Spleen (tissue), 11 donors: ENCODE data around the gene WWP2. TPM values are rescaled to one million over a fixed set of nuclear protein-coding genes. Genes with fewer than 3 reads are reported as not detected.
"Not testable (repeated sequence)": the region's sequence is repeated elsewhere in the genome, so short reads cannot be mapped to it uniquely, and the experiment has no call there.

Experiments
- DNase-seq: peaks from one replicate; pipeline ENCODE4 v3.0.0-alpha.2; 2020
- H3K27ac ChIP-seq, 8 donors: fragments of 200-600 bp; sonication (generic) in 7 of 8; 1 replicate in 4 of 8; 2 replicates in 4 of 8; pipeline versions ENCODE4 v1.5.0 to v1.8.0; 2016 to 2021; ENCODE audit warnings: inconsistent platforms in 4 of 8, mild to moderate bottlenecking in 4 of 8, moderate library complexity in 1 of 8
- H3K27me3 ChIP-seq, 7 donors: fragments of 200-600 bp; sonication (generic) in 6 of 7; replicated peaks in 1 of 7; 1 replicate in 4 of 7; 2 replicates in 3 of 7; pipeline versions ENCODE4 v1.5.0 to v1.8.0; 2016 to 2021; ENCODE audit warnings: inconsistent platforms in 3 of 7, mild to moderate bottlenecking in 1 of 7
- H3K36me3 ChIP-seq, 6 donors: fragments of 200-600 bp; sonication (generic) in 5 of 6; 1 replicate in 4 of 6; 2 replicates in 2 of 6; pipeline versions ENCODE4 v1.5.0 to v1.8.0; 2016 to 2021; ENCODE audit warnings: inconsistent platforms in 2 of 6
- H3K4me1 ChIP-seq, 6 donors: fragments of 200-600 bp; sonication (generic) in 5 of 6; 1 replicate in 3 of 6; 2 replicates in 3 of 6; pipeline versions ENCODE4 v1.5.0 to v1.8.0; 2016 to 2021; ENCODE audit warnings: inconsistent platforms in 3 of 6
- H3K4me3 ChIP-seq, 8 donors: fragments of 200-600 bp; sonication (generic) in 7 of 8; 1 replicate in 4 of 8; 2 replicates in 4 of 8; pipeline versions ENCODE4 v1.5.0 to v1.8.0; 2016 to 2021; ENCODE audit warnings: inconsistent platforms in 4 of 8, mild to moderate bottlenecking in 4 of 8, moderate library complexity in 2 of 8
- H3K9me3 ChIP-seq, 8 donors: fragments of 200-600 bp; sonication (generic) in 7 of 8; 1 replicate in 4 of 8; 2 replicates in 4 of 8; pipeline versions ENCODE4 v1.5.0 to v1.8.0; 2016 to 2021; ENCODE audit warnings: inconsistent platforms in 4 of 8
- POLR2A ChIP-seq, 3 donors: fragments of 450-650 bp; IDR thresholded peaks; one replicate each; pipeline ENCODE4 v1.5.1; 2017; ENCODE audit warnings: antibody characterized with exemption in 3 of 3, mild to moderate bottlenecking in 1 of 3
- POLR2AphosphoS5 ChIP-seq, 3 donors: sonication (generic); formaldehyde crosslinking; IDR thresholded peaks; one replicate each; pipeline ENCODE4 v1.5.1; 2017; ENCODE audit warnings: antibody characterized with exemption in 3 of 3
- WGBS, 5 donors: extraction: QIAGEN DNeasy Blood & Tissue Kit in 3 of 5; methylation state at CpG; one replicate each; pipeline versions ENCODE4 v1.1.5 to v1.1.7; 2013 to 2018; 5-methylcytosine and 5-hydroxymethylcytosine counted together
- intact Hi-C: fragments of 100-400 bp; cut with DNase I; formaldehyde crosslinking; loops from one replicate; pipeline ENCODE4 v1.15.0; 2023; ENCODE audit warnings: low total_unique reads
- polyA plus RNA-seq, 3 donors: library from polyadenylated mRNA; stranded (reverse); fragments of 200-250 nt; gene quantifications; one replicate each; pipeline ENCODE4 v1.2.1, GENCODE V29; 2013
- total RNA-seq, 7 donors: library from RNA; depleted of rRNA in 3 of 7; stranded (reverse); fragments of >200 nt in 3 of 7; fragmentation: NEBNext Ultra II Directional in 4 of 7; extraction: Animal tissue kit (Norgen Biotek cat#: 25700) in 4 of 7; gene quantifications; one replicate each; pipeline versions ENCODE4 v1.1.0 to v1.2.1, GENCODE V29; 2016 to 2021
- TF ChIP-seq, protein P1 (sequence below), 11 experiments: fragments of 200-600 bp in 7 of 11; fragments of 450-650 bp in 4 of 11; sonication (generic) in 4 of 11; IDR thresholded peaks in 8 of 11; conservative IDR thresholded peaks in 3 of 11; 1 replicate in 7 of 11; 2 replicates in 4 of 11; pipeline versions ENCODE4 v1.4.0 to v1.8.0; 2016 to 2021; ENCODE audit warnings: antibody characterized with exemption in 11 of 11, inconsistent platforms in 4 of 11, mild to moderate bottlenecking in 1 of 11
- donor health status: healthy with polysubstance abuse.
- donor health status: DM: no; HTN: no; CAD: no; lungs with moderate emphysema.
- donor health status: DM: no; HTN: no; CAD: no.
- donor health status: Bipolar disorder and iron deficiency.
- donor health status: healthy.
- donor health status: DM: no; HTN: no; CAD: no.
- donor health status: DM: yes; HTN: yes; CAD: no.

The WWP2 gene
- total and polyA plus RNA-seq, 10 donors = 13.7 to 109 (median 67.7) TPM

DNA sequence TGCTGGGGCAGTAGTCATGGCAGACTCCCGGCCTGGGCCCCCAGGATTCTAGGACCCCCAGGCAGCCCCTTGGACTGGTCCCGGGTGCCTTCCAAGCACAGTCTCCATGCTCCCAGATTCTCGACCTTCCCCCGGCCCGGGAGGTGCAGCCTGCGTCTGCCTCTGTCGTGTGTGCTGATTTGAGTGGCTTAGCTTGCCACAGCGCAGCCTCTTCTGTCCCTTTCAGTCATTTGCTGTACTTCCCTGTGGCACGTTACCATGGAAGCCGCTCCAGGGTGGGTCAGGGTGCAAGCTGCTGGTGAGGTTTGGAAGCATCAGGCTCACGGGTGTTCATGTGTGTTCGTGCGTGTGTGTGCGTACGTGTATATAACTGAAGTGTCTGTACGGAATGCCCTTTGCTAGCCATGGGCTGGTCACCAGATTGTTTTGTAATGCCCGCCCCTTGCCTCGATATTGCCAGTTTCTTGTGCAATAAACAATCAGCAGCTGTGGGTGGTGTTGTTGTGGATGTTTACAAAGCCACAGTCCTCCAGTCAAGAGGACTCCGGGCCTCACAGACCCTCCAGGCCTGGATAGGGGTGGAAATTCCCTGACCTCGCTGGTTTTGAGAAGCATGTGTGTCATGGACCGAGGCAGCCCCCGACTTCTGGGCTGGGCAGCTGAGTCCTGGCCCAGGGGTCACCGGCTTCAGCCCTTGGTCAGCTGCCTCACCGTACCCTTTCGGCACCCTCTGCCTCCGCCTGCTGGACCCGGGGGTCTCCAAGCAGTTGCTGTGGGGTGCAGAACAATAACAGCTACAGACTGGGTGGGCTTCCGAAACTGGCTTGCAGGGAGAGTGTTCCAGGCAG is 179.3 kb downstream of the WWP2 start:
- WGBS, 5 donors = 88 to 94% (median 92%) methylated on average over 28 of the region's 28 CpGs
- Histone ChIP-seq H3K4me3 (no peak overlapping the region), H3K9me3 (no peaks in the 10 kb centered on the region), H3K36me3 (peaks cover 0 to 67% (median 58%) of the 10 kb centered on the region in 6 donors), H3K27ac (no peak overlapping the region), H3K27me3 (no peaks in the 10 kb centered on the region), H3K4me1 (no peaks in the 10 kb centered on the region)
- peak; percentile 58 for DNase-seq
- TF ChIP-seq POLR2A (IDR thresholded peaks at IDR 0.05) (no peak), POLR2AphosphoS5 (IDR thresholded peaks at IDR 0.05) (no peak)
- TF ChIP-seq, protein P1, sequence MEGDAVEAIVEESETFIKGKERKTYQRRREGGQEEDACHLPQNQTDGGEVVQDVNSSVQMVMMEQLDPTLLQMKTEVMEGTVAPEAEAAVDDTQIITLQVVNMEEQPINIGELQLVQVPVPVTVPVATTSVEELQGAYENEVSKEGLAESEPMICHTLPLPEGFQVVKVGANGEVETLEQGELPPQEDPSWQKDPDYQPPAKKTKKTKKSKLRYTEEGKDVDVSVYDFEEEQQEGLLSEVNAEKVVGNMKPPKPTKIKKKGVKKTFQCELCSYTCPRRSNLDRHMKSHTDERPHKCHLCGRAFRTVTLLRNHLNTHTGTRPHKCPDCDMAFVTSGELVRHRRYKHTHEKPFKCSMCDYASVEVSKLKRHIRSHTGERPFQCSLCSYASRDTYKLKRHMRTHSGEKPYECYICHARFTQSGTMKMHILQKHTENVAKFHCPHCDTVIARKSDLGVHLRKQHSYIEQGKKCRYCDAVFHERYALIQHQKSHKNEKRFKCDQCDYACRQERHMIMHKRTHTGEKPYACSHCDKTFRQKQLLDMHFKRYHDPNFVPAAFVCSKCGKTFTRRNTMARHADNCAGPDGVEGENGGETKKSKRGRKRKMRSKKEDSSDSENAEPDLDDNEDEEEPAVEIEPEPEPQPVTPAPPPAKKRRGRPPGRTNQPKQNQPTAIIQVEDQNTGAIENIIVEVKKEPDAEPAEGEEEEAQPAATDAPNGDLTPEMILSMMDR (IDR thresholded peaks at IDR 0.05 in 8 of 11, conservative IDR thresholded peaks at IDR 0.05 in 3 of 11) = no peak
- intact Hi-C loops = no loop called here

DNA sequence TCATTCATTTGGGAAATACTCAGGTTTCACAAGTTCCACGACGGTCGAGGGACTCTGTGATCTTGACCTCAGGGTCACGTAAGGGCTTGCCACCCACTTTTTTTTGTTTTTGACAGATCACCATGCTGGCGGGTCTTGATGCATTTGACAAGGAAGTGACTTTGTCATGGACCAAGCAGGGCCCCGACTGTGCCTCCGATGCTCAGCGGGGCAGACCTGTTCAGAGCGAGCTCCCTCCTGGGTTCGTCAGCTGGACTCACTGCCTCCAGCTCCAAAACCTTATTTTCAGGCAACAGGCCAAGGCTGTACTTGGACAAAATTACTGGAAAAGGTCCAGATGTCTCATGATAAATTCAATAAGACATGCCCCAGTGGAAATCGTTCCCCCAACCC is 180.0 kb downstream of the WWP2 start:
- H3K4me1 ChIP-seq = no peaks in the 10 kb centered on the region
- peaks cover 0 to 61% (median 52%) of the 10 kb centered on the region in 6 donors for H3K36me3 ChIP-seq
- no peaks in the 10 kb centered on the region for H3K9me3 ChIP-seq
- H3K27me3 ChIP-seq = no peaks in the 10 kb centered on the region
- TF ChIP-seq POLR2A (IDR thresholded peaks at IDR 0.05) = no peak
- TF ChIP-seq, protein P1 (IDR thresholded peaks at IDR 0.05 in 8 of 11, conservative IDR thresholded peaks at IDR 0.05 in 3 of 11) = no peak
- no peak for TF ChIP-seq POLR2AphosphoS5 (IDR thresholded peaks at IDR 0.05)
- 77 to 89% (median 81%) methylated on average over 8 to 11 of the region's 11 CpGs for WGBS, 5 donors
- DNase-seq = no peak
- H3K4me3 ChIP-seq = no peak overlapping the region
- intact Hi-C loops = no loop called here
- H3K27ac ChIP-seq = no peak overlapping the region

DNA sequence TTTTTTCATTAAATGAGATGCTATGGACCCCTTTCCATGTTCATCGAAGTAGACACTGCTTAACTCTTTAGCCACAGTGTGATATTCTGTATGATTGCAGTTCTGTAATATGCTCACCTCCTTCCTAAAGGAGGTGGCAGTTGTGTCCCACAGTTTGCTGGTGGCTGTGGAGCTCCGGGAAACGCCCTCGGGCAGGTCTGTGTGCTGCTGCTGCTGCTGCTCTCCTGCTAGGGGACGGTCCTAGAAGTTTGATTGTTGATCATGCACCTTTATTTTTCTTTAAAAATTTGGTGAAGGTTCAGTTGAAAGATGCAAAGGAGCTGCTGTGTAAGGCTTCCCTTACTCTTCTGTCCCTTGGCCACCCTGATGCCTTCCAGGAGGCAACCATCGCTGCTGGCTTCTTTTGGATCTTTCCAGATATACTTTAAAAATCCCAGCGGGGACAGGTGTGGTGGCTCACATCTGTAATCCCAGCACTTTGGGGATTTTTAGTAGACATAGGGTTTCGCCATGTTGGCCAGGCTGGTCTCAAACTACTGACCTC is 180.6 kb downstream of the WWP2 start:
- no peak for DNase-seq
- no peaks in the 10 kb centered on the region for H3K27me3 ChIP-seq
- H3K36me3 ChIP-seq = peaks cover 0 to 55% (median 46%) of the 10 kb centered on the region in 6 donors
- intact Hi-C loops = no loop called here
- 81 to 94% (median 94%) methylated on average over 8 of the region's 8 CpGs for WGBS, 5 donors
- TF ChIP-seq, protein P1 (IDR thresholded peaks at IDR 0.05 in 8 of 11, conservative IDR thresholded peaks at IDR 0.05 in 3 of 11) = no peak
- H3K4me3 ChIP-seq = no peak overlapping the region
- H3K9me3 ChIP-seq = no peaks in the 10 kb centered on the region
- H3K27ac ChIP-seq = no peak overlapping the region
- no peaks in the 10 kb centered on the region for H3K4me1 ChIP-seq

DNA sequence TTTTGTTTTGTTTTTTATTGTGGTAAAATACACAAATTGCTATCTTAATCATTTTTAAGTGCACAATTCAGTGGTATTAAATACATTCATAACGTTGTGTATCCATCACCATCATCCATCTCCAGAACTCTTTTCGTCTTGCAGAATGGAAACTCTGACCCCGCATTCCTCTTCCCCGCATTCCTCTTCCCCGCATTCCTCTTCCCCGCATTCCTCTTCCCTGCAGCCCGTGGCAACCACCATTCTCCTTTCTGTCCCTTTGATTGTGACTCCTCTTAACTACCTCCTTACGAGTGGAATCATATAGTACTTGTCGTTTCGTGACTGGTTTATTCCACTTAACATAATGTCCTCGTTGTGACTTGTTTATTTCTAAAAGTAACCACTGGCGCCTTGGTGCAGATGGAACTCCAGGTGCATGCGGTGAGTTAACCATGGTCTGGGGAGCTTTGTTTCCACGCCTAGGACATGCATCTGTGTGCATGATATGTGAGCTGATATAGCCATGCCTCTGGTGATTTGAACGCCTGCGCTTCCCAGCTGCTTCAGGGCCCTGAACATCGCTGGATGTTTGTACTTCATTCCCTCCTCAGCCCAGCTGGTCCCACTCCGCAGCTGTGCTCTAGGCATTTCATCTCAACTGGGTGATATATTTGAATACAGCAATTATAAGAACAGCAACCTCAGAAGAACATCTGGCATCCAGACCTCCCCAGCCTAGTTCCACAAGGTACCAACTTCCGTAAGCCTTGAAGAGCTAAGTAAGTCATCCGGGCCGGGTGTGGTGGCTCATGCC is 181.3 kb downstream of the WWP2 start:
- intact Hi-C loops, H3K27ac ChIP-seq: not testable (repeated sequence)

DNA sequence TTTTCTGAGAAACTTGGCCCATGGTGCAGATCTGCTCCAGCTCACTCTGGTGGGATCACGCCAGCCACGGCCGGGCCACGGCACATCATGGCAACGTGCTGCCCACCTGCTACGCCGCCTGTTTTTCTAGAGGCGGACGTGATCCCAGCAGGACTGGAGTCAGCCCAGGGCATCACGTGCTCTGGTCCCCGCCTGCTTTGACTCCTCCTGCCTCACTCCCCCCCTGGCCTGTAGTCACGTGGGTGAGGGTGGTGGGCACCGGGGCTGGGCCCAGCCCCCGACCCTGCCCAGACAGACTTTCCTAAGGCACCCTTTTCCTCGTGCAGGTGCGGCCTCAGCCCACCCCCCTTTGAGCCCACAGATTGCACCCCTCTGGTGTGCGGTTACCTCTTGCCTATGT is 188.3 kb downstream of the WWP2 start:
- 100% methylated on average over 1 of the region's 17 CpGs; no CpG with 5 or more reads in 4 of the 5 donors for WGBS, 5 donors

More for the DNA sequence above, 181.3 kb downstream of the WWP2 start:
- H3K4me1 ChIP-seq, H3K27me3 ChIP-seq, H3K9me3 ChIP-seq, H3K4me3 ChIP-seq, DNase-seq: not testable (repeated sequence)
- 80 to 91% (median 90%) methylated on average over 15 to 17 of the region's 21 CpGs for WGBS, 5 donors
- peaks cover 0 to 48% (median 38%) of the 10 kb centered on the region in 6 donors for H3K36me3 ChIP-seq

DNA sequence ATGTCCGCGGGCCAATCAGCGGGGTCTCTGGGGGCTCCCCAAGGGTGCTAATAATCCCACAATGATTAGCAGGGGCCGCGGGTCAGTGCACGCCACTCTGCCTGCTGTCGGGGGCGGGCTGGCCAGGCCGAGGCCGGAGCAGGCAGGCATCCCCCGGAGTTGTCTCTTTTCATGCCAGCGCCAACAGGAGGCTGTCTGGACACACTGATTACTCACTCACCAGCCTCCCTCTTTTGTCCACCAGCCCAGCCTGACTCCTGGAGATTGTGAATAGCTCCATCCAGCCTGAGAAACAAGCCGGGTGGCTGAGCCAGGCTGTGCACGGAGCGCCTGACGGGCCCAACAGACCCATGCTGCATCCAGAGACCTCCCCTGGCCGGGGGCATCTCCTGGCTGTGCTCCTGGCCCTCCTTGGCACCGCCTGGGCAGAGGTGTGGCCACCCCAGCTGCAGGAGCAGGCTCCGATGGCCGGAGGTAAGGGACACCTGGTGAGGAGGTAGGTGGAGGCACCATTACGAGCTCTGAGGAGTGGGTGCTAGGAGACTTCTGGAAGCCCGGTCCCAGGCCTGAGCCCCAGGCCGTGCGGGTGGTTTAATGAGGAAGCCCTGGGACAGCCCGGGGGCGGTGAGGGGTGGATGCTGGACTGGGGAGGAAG is 189.0 kb downstream of the WWP2 start, which contains the start of gene CLEC18A:
TSS of gene CLEC18A (plus strand) at position 318 of the 655 bp plus-strand sequence. CDS start at position 351, 33 bp downstream.
- H3K9me3 ChIP-seq, H3K4me3 ChIP-seq, intact Hi-C loops, H3K36me3 ChIP-seq, DNase-seq, H3K27ac ChIP-seq, H3K4me1 ChIP-seq, H3K27me3 ChIP-seq: not testable (repeated sequence)
- 74 to 90% (median 84%) methylated on average over 5 to 9 of the region's 26 CpGs; no CpG with 5 or more reads in 2 of the 5 donors for WGBS, 5 donors

More for the DNA sequence above, 188.3 kb downstream of the WWP2 start:
- intact Hi-C loops, H3K27ac ChIP-seq, H3K9me3 ChIP-seq, H3K4me3 ChIP-seq, H3K36me3 ChIP-seq, DNase-seq, H3K4me1 ChIP-seq, H3K27me3 ChIP-seq: not testable (repeated sequence)

DNA sequence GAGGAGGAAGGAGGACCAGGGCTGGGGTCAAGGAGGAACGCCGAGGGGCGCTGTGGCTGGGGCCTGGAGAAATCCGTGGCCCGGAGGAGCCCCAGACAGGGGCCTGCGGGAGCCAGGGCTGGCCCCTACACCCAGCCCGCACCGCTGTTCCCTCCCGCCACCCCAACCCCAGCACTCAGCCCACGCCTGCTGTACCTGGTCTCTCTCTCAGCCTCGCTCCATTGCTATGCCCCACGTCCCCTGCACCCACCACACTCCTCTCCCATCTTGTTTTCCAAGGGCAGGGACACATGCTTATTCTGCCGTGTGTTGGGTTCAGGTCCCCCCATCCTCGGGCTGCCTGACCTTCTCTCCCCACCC is 189.5 kb downstream of the WWP2 start:
- H3K27ac ChIP-seq, DNase-seq, H3K4me3 ChIP-seq, H3K9me3 ChIP-seq, H3K27me3 ChIP-seq, intact Hi-C loops, H3K4me1 ChIP-seq, H3K36me3 ChIP-seq: not testable (repeated sequence)
- no CpG with 5 or more reads among the region's 14 CpGs for WGBS, 5 donors
